Esophagus squamous epithelium (tissue), 4 donors: Measurements from ENCODE around the gene PANK1.

Experiments
- POLR2A ChIP-seq, 4 donors: fragments of 450-650 bp; IDR thresholded peaks; one replicate each; pipeline ENCODE4 v1.6.1; 2017; ENCODE audit warnings: antibody characterized with exemption in 4 of 4, mild to moderate bottlenecking in 4 of 4, moderate library complexity in 3 of 4
- TF ChIP-seq, protein P1 (sequence below), 6 experiments: fragments of 450-650 bp in 4 of 6; fragments of 200-600 bp in 2 of 6; sonication (generic) in 2 of 6; IDR thresholded peaks; one replicate each; pipeline ENCODE4 v1.5.1; 2016 to 2019; ENCODE audit warnings: antibody characterized with exemption in 6 of 6, mild to moderate bottlenecking in 4 of 6, moderate library complexity in 4 of 6

DNA sequence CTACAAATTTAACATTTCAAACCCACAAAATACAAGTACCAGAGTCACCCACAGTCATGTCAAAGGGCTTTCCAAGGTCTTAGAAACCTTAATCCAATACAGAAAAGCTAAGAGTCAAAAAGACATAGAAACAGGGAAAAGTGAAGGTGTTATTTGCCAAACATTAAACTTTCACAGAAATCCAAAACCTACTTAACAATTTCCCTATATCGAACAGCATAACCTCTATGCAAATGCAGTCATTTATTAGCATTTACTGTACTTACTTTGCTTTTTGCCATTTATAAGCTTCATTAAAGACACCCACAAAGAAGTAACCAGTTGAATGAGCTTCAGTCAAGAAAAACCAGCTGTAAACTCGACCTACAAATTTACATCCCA, 1.6 kb downstream of the PANK1 start:
- TF ChIP-seq POLR2A (IDR thresholded peaks at IDR 0.05), result no peak
- TF ChIP-seq, protein P1, sequence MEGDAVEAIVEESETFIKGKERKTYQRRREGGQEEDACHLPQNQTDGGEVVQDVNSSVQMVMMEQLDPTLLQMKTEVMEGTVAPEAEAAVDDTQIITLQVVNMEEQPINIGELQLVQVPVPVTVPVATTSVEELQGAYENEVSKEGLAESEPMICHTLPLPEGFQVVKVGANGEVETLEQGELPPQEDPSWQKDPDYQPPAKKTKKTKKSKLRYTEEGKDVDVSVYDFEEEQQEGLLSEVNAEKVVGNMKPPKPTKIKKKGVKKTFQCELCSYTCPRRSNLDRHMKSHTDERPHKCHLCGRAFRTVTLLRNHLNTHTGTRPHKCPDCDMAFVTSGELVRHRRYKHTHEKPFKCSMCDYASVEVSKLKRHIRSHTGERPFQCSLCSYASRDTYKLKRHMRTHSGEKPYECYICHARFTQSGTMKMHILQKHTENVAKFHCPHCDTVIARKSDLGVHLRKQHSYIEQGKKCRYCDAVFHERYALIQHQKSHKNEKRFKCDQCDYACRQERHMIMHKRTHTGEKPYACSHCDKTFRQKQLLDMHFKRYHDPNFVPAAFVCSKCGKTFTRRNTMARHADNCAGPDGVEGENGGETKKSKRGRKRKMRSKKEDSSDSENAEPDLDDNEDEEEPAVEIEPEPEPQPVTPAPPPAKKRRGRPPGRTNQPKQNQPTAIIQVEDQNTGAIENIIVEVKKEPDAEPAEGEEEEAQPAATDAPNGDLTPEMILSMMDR (IDR thresholded peaks at IDR 0.05), result no peak
